Lower leg skin (tissue), 4 donors: ENCODE measurements around the gene HBG1. TPM values are rescaled to one million over a fixed set of nuclear protein-coding genes. Genes with fewer than 3 reads are reported as not detected.

Experiments used
- DNase-seq, 2 donors: peaks; one replicate each; pipeline ENCODE4 v3.0.0-alpha.2; 2019; ENCODE audit warnings: low spot score in 2 of 2
- H3K4me3 ChIP-seq: fragments of 200-600 bp; sonication (generic); 2 replicates; pipeline ENCODE4 v1.5.1; 2017; ENCODE audit warnings: mild to moderate bottlenecking, low read depth; ENCODE audit not compliant: poor library complexity, severe bottlenecking
- CTCF ChIP-seq, 3 donors: fragments of 450-650 bp; IDR thresholded peaks; one replicate each; pipeline ENCODE4 v1.5.1; 2016; ENCODE audit warnings: antibody characterized with exemption in 3 of 3, mild to moderate bottlenecking in 3 of 3, moderate library complexity in 2 of 3
- POLR2A ChIP-seq, 2 donors: fragments of 450-650 bp; IDR thresholded peaks; one replicate each; pipeline ENCODE4 v1.6.1; 2016 to 2017; ENCODE audit warnings: antibody characterized with exemption in 2 of 2, mild to moderate bottlenecking in 1 of 2, moderate library complexity in 1 of 2
- WGBS, 2 donors: methylation state at CpG; one replicate each; pipeline ENCODE4 v1.1.5; 2018; 5-methylcytosine and 5-hydroxymethylcytosine counted together
- intact Hi-C: fragments of 100-400 bp; cut with DNase I; formaldehyde crosslinking; loops from one replicate; pipeline ENCODE4 v1.15.0; 2023; ENCODE audit warnings: low total_unique reads
- total RNA-seq, 4 donors: library from RNA; depleted of rRNA; stranded (reverse); fragments of >200 nt; gene quantifications; one replicate each; pipeline ENCODE4 v1.1.0, GENCODE V29; 2016

Gene HBG1
- total RNA-seq, 4 donors from 2014 or later, result not detected

DNA sequence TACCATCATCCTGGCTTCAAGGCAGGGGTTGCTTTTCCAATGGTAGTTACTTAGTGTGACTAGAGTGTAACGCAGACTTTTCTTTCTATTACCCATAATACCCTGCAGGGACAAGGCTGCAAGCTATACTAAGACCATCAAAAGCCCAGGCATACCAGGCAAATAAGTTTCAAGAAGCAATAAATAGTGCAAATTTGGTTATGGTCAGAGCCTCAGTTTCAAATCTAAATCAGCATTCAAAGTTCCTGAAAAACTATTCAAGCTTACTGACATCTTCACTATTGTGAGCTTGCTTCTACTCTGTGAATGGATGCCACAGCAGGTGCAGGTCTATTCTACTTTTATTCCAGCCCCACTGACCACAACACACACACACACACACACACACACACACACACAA, 20.3 kb downstream of the HBG1 start:
- 71 to 75% methylated on average over 1 of the region's 1 CpG for WGBS, 2 donors

GRCh38 chr11:5228124-5228523, 21.5 kb downstream of the HBG1 start:
- no peak overlapping the region for H3K4me3 ChIP-seq
- TF ChIP-seq CTCF (IDR thresholded peaks at IDR 0.05), result no peak
- no peak for TF ChIP-seq POLR2A (IDR thresholded peaks at IDR 0.05)
- no peak for DNase-seq
- intact Hi-C loops, result no loop called here
- 34 to 43% methylated on average over 5 of the region's 5 CpGs for WGBS, 2 donors

More for the DNA sequence above, 20.3 kb downstream of the HBG1 start:
- intact Hi-C loops, result no loop called here
- no peak for DNase-seq
- H3K4me3 ChIP-seq, result no peak overlapping the region
- no peak for TF ChIP-seq POLR2A (IDR thresholded peaks at IDR 0.05)
- no peak for TF ChIP-seq CTCF (IDR thresholded peaks at IDR 0.05)

GRCh38 chr11:5227681-5228080, 22.0 kb downstream of the HBG1 start:
- no peak for DNase-seq
- H3K4me3 ChIP-seq, result no peak overlapping the region
- intact Hi-C loops, result no loop called here
- 38 to 41% methylated on average over 1 of the region's 1 CpG for WGBS, 2 donors
- no peak for TF ChIP-seq CTCF (IDR thresholded peaks at IDR 0.05)
- TF ChIP-seq POLR2A (IDR thresholded peaks at IDR 0.05), result no peak

DNA sequence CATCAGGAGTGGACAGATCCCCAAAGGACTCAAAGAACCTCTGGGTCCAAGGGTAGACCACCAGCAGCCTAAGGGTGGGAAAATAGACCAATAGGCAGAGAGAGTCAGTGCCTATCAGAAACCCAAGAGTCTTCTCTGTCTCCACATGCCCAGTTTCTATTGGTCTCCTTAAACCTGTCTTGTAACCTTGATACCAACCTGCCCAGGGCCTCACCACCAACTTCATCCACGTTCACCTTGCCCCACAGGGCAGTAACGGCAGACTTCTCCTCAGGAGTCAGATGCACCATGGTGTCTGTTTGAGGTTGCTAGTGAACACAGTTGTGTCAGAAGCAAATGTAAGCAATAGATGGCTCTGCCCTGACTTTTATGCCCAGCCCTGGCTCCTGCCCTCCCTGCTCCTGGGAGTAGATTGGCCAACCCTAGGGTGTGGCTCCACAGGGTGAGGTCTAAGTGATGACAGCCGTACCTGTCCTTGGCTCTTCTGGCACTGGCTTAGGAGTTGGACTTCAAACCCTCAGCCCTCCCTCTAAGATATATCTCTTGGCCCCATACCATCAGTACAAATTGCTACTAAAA, 22.8 kb downstream of the HBG1 start, which contains the start of gene HBB:
HBB (minus strand) TSS at position 340 of the 579 bp plus-strand sequence; CDS start at position 290, 50 bp downstream.
- no peak for TF ChIP-seq POLR2A (IDR thresholded peaks at IDR 0.05)
- no peak for DNase-seq
- no peak within 1 kb of the TSS for H3K4me3 ChIP-seq
- intact Hi-C loops, result no loop called here
- WGBS, 2 donors, result 69 to 75% methylated on average over 3 of the region's 3 CpGs

GRCh38 chr11:5225480-5225871, 24.2 kb downstream of the HBG1 start:
- TF ChIP-seq CTCF (IDR thresholded peaks at IDR 0.05), result no peak
- no peak for TF ChIP-seq POLR2A (IDR thresholded peaks at IDR 0.05)
- intact Hi-C loops, result no loop called here
- no peak for DNase-seq
- WGBS, 2 donors, result 58 to 61% methylated on average over 2 of the region's 2 CpGs
- no peak overlapping the region for H3K4me3 ChIP-seq

DNA sequence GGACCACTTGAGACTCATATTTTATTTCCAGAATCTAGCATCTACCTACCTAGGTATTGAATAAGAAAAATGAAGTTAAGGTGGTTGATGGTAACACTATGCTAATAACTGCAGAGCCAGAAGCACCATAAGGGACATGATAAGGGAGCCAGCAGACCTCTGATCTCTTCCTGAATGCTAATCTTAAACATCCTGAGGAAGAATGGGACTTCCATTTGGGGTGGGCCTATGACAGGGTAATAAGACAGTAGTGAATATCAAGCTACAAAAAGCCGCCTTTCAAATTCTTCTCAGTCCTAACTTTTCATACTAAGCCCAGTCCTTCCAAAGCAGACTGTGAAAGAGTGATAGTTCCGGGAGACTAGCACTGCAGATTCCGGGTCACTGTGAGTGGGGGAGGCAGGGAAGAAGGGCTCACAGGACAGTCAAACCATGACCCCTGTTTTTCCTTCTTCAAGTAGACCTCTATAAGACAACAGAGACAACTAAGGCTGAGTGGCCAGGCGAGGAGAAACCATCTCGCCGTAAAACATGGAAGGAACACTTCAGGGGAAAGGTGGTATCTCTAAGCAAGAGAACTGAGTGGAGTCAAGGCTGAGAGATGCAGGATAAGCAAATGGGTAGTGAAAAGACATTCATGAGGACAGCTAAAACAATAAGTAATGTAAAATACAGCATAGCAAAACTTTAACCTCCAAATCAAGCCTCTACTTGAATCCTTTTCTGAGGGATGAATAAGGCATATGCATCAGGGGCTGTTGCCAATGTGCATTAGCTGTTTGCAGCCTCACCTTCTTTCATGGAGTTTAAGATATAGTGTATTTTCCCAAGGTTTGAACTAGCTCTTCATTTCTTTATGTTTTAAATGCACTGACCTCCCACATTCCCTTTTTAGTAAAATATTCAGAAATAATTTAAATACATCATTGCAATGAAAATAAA, 24.8 kb downstream of the HBG1 start:
- intact Hi-C loops, result no loop called here
- 74 to 75% methylated on average over 6 of the region's 6 CpGs for WGBS, 2 donors
- H3K4me3 ChIP-seq, result no peak overlapping the region
- no peak for DNase-seq
- TF ChIP-seq POLR2A (IDR thresholded peaks at IDR 0.05), result no peak
- no peak for TF ChIP-seq CTCF (IDR thresholded peaks at IDR 0.05)
